ENCODE results near the gene DNAJB6. TPM values are rescaled to one million over a fixed set of nuclear protein-coding genes. Genes with fewer than 3 reads are reported as not detected.

The DNAJB6 gene
- total RNA-seq, 4 donors from 2014 or later: 152 to 230 (median 185) TPM

DNA sequence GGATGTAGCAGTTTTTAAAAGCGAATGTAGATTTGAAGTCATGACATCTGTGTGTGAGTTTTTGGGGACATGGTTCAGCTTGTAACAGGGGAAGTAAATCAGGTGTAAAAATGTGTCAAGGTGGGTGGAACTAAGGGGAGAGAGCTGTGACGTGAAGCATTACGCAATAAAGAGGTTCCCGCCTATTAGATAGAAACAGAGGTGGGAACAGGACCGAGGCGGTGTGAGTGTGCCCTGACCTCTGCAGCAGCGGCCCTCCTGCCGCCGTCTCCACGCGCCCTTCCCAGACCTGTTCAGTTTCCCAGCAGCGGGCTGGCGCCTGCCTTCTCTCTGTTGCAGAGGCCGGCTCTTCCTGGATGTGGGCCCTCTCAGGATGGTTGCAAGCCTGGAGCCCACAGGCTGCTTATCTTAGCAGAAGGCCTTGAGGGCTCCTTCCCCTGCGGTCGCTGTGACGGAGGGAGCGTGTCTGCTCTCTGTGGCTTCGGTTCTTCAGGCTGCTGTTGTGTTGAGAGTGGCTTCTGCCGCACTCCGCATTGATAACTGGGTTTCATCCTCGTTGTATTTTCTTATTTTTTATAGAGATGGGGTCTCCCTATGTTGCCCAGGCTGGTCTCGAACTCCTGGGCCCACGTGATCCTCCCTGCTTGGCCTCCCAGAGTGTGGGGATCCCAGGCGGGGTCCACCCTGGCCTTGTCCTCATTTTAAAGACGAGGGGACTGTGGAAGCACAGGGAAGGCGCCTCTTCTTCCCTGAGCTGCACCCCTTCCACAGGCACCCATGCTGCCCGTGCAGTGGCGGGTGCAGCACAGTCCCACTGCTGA is 65.0 kb downstream of the DNAJB6 start:
- H3K27ac ChIP-seq: no peak overlapping the region
- peaks cover 25% of the 10 kb centered on the region for H3K4me1 ChIP-seq
- no peak for TF ChIP-seq POLR2AphosphoS5 (IDR thresholded peaks at IDR 0.05)
- TF ChIP-seq, protein P1, sequence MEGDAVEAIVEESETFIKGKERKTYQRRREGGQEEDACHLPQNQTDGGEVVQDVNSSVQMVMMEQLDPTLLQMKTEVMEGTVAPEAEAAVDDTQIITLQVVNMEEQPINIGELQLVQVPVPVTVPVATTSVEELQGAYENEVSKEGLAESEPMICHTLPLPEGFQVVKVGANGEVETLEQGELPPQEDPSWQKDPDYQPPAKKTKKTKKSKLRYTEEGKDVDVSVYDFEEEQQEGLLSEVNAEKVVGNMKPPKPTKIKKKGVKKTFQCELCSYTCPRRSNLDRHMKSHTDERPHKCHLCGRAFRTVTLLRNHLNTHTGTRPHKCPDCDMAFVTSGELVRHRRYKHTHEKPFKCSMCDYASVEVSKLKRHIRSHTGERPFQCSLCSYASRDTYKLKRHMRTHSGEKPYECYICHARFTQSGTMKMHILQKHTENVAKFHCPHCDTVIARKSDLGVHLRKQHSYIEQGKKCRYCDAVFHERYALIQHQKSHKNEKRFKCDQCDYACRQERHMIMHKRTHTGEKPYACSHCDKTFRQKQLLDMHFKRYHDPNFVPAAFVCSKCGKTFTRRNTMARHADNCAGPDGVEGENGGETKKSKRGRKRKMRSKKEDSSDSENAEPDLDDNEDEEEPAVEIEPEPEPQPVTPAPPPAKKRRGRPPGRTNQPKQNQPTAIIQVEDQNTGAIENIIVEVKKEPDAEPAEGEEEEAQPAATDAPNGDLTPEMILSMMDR (IDR thresholded peaks at IDR 0.05): no peak
- TF ChIP-seq EP300 (IDR thresholded peaks at IDR 0.05): no peak
- no peak for TF ChIP-seq POLR2A (IDR thresholded peaks at IDR 0.05)
- WGBS: 90% methylated on average over 19 of the region's 29 CpGs
- peak in 1 of 2 donors; percentile 41 for DNase-seq (ENCODE audit: low spot score in 2 of 2)
- no peaks in the 10 kb centered on the region for H3K9me3 ChIP-seq
- H3K36me3 ChIP-seq: peaks cover 28% of the 10 kb centered on the region
- H3K27me3 ChIP-seq: no peaks in the 10 kb centered on the region
- no peak overlapping the region for H3K4me3 ChIP-seq

DNA sequence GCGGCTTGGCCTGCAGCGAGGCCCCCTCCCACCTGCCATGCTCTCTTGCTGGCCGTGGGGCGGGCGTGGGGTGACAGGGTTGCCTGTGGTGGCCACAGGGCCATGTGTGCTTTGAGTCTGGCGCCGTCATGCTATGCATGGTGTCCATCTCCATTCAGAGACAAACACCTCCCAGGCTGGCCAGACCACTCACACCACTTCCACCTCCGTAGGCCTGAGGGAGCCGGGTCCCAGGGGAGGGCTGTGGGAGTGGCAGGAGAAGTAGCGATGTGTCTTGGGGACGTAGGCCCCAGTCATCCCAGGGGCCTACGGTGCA is 65.5 kb downstream of the DNAJB6 start:
- Histone ChIP-seq H3K27ac (no peak overlapping the region), H3K9me3 (no peaks in the 10 kb centered on the region), H3K36me3 (peaks cover 32% of the 10 kb centered on the region), H3K4me1 (peaks cover 25% of the 10 kb centered on the region), H3K27me3 (no peaks in the 10 kb centered on the region), H3K4me3 (no peak overlapping the region)
- TF ChIP-seq POLR2AphosphoS5 (IDR thresholded peaks at IDR 0.05) (no peak), POLR2A (IDR thresholded peaks at IDR 0.05) (no peak), EP300 (IDR thresholded peaks at IDR 0.05) (no peak)
- TF ChIP-seq, protein P1 (IDR thresholded peaks at IDR 0.05): no peak
- DNase-seq (ENCODE audit: low spot score in 2 of 2): no peak
- WGBS: 89% methylated on average over 7 of the region's 12 CpGs

DNA sequence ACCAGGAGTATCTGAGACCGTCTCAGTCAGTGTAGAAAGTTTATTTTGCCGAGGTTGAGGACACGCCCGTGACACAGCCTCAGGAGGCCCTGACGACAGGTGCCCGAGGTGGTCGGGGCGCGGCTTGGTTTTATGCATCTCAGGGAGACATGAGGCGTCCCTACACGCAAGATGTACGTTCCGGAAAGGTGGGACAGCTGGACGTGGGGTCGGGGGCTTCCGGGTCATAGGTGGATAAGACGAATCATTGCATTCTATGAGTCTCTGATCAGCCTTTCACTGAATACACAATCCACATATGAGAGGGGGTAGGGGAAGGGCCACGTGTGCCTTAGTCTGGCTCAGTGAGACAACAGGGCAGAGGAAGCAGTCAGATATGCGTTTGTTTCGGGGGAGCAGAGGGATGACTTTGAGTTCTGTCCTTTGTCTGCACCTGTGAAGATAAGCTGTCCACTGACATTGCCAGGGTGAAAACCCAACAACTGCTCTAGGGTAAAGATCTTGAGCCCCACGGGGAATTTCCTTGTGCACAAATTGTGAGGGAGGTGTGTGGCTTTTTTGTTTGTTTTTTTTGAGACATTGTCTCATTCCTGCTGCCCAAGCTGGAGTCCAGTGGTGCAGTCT is 66.2 kb downstream of the DNAJB6 start:
- no peak overlapping the region for H3K27ac ChIP-seq
- no peaks in the 10 kb centered on the region for H3K9me3 ChIP-seq
- H3K27me3 ChIP-seq: no peaks in the 10 kb centered on the region
- H3K4me1 ChIP-seq: peaks cover 18% of the 10 kb centered on the region
- H3K4me3 ChIP-seq: no peak overlapping the region
- TF ChIP-seq POLR2A (IDR thresholded peaks at IDR 0.05): no peak
- no peak for TF ChIP-seq POLR2AphosphoS5 (IDR thresholded peaks at IDR 0.05)
- TF ChIP-seq, protein P1 (IDR thresholded peaks at IDR 0.05): no peak
- TF ChIP-seq EP300 (IDR thresholded peaks at IDR 0.05): no peak
- 86% methylated on average over 21 of the region's 21 CpGs for WGBS
- H3K36me3 ChIP-seq: peaks cover 38% of the 10 kb centered on the region
- no peak for DNase-seq (ENCODE audit: low spot score in 2 of 2)

DNA sequence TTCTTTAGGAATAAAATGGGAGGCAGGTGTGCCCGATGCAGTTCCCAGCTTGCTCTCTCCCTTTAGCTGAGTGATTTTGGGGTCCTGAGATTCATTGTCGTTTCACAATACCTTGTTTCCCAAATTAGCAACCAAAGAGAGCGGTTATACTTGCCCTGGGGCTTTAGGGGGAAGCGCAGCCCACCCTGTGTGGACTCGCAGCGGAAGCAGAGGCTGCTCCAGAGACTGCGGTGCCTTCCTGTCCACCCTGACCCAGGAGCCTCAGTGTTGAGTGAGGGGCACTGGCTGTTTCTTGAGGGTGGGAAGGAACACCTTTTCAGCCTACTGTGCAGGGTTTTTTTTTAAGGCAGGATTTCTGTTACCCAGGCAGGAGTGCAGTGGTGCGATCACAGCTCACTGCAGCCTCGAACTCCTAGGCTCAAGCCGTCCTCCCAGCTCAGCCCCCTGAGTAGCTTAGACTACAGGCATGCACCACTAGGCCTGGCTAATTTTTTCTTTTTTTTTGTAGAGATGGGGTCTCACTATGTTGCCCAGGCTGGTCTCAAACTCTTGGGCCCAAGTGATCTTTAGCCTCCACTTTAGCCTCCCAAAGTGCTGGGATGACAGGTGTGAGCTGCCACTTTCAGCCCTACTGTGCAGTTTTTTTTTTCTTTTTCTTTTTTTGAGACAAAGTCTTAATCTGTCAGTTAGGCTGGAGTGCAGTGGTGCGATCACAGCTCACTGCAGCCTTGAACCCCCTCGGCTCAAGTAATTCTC is 67.0 kb downstream of the DNAJB6 start:
- Histone ChIP-seq H3K27ac (no peak overlapping the region), H3K36me3 (peaks cover 40% of the 10 kb centered on the region), H3K4me3 (no peak overlapping the region), H3K4me1 (peaks cover 15% of the 10 kb centered on the region), H3K27me3 (no peaks in the 10 kb centered on the region), H3K9me3 (no peaks in the 10 kb centered on the region)
- WGBS: 94% methylated on average over 10 of the region's 12 CpGs
- DNase-seq (ENCODE audit: low spot score in 2 of 2): no peak
- no peak for TF ChIP-seq EP300 (IDR thresholded peaks at IDR 0.05)
- TF ChIP-seq, protein P1 (IDR thresholded peaks at IDR 0.05): no peak
- TF ChIP-seq POLR2A (IDR thresholded peaks at IDR 0.05): no peak
- no peak for TF ChIP-seq POLR2AphosphoS5 (IDR thresholded peaks at IDR 0.05)

Data from suprapubic skin (tissue), 4 donors.